NCI-H82 (cell line): ENCODE data around the gene CFAP69.
A peak's percentile ranks its signal among the peaks of the same experiment; 100 is the strongest.
"Not testable (repeated sequence)": the region's sequence is repeated elsewhere in the genome, so short reads cannot be mapped to it uniquely, and the experiment has no call there.

Experiments
- DNase-seq: peaks from one replicate; lab custom pipeline; 2025; lab: John Stamatoyannopoulos, UW

The CFAP69 gene

GRCh38 chr7:90233569-90233968 lies 11.4 kb upstream of the CFAP69 start:
- DNase-seq = no peak

DNA sequence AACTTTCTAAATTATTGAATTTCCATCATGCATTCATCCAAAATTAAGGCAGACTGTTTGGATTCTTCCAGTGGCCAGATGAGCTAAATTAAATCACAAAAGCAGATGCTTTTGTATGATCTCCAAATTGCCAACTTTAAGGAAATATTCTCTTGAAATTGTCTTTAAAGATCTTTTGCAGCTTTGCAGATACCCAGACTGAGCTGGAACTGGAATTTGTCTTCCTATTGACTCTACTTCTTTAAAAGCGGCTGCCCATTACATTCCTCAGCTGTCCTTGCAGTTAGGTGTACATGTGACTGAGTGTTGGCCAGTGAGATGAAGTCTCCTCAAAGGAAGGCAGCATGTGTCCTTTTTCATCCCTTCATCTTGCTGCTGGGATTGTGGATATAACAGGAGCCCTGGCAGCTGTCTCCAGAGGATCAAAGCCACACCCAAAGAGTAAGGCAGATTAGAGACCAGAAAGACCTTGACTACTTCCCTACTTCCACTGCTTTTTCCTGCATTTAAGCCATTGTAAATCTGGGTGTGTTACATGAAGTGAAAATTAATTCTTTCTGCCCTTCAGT lies 8.2 kb upstream of the CFAP69 start:
- peak; percentile 91 for DNase-seq

GRCh38 chr7:90238022-90238421 lies 7.0 kb upstream of the CFAP69 start:
- DNase-seq = peak; percentile 2

- DNase-seq = no peak
These were observed 6.4 kb upstream of the CFAP69 start for GRCh38 chr7:90238583-90238982.

- DNase-seq = peak; percentile 61
These were observed 5.9 kb upstream of the CFAP69 start for GRCh38 chr7:90239050-90239449.

DNA sequence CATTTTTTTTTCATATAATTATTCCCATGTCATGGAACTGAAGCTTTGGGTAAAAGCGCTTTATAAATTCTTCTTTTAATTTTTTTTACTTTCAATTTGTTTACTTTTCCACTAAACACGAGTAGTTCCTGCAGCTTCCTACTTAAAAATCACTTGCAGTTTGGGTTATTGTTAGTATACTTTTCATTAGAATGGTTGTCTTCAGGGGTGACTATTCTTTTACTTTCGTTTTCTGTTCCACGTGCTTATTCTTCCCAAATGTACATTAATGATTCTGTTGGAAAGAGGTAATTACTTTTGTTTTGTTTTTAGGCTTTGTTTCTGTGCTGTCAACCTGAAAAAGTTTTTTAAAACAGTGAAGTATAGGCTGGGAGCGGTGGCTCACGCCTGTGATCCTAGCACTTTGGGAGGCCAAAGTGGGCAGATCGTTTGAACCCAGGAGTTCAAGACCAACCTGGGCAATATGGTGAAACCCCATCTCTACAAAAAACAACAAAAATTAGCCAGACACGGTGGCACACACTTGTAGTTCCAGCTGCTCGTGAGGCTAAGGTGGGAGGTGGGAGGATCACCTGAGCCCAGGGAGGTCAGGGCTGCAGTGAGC lies 5.2 kb upstream of the CFAP69 start:
- DNase-seq = no peak

DNA sequence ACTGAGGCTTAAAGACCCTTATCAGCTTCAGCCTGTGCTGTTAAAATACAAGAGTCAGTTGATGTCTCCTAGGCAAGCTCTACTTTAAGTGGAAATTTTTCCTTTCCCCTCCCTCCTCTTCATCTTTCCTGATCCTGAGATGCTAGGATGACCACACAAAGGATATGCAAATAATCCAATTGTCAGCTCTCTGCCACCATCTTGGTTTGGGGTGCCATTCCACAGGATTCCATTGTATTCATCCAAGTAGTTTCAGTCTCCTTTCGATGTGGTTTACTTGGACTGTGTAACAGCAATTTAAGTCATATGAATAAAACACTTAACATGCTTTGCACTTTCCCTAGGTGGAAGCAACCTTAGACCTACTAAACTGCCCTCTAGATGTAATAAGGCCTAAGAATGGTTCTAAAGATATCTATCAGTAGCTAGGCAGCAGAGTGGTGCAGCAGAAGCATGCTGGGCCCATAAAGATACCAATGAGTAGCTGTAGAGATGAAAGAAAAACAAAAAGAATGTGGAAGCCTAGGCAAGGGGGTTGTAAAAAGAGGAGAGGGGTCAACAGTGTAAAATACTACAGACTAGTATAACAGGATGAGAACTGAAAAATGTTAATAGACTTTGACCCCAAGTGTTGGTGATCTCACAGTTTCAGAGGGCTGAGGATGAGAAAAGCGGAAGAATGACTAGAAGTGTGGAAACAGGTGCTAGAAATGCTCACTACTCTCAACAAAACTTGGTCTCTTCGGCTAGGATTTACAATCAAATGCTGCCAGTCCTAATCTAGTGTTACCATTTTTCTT lies 2.4 kb upstream of the CFAP69 start:
- DNase-seq = no peak

DNA sequence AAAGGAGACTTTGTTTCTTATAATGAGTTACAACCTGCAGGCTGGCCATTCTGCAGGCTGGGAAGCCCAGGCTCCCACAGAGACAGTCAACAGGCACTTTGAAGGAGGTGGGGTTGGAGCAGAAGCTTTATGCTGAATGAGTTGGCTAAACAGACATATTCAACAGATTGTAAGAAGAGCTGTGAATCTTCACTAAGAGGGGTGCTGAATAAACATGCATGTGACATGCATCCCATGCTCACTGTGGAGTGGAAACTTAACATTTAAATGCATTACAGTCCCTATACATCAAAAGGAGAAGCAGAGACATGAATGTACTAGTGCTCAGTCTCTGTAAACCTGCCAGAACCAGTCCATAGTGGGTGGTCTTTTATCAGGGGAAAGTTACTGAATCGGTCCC lies 1.4 kb upstream of the CFAP69 start:
- DNase-seq = no peak

GRCh38 chr7:90244565-90244908 lies 437 bp upstream of the CFAP69 start:
- DNase-seq = no peak

DNA sequence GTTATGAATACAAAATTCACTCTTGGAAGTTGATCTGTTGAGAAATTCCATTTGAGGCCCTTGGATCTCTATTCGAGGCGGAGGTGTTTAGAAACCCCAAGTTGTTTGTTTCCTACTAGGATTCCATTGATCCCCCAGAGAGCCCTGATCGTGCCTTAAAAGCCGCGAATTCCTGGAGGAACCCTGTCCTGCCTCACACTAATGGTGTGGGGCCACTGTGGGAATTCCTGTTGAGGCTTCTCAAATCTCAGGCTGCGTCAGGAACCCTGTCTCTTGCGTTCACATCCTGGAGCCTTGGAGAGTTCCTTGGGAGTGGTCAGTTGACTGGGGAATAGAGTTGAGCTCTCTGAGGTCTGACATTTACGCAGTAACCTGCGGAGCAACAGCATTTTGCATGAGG lies 1.2 kb downstream of the CFAP69 start:
- no peak for DNase-seq

DNA sequence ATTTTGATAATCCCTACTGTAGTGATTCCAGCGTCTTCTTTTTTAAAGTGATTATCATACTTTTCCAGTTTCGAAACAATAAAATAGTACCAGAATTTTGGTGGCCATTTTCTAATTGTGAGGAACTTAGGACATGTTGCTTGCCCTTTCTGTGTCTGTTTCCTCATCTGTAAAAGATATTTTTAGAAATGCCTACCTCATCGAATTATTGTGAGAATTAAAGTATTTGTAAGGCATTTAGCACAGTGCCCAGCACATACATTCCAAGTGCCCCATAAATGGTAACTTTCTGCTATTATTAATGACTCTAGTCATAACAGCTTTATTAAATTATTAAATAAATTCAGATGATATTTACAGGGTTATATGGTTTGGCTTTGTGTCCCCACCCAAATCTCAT lies 3.7 kb downstream of the CFAP69 start:
- no peak for DNase-seq

- no peak for DNase-seq
These were observed 5.8 kb downstream of the CFAP69 start for GRCh38 chr7:90250601-90251303.

GRCh38 chr7:90251304-90251635 lies 6.3 kb downstream of the CFAP69 start:
- no peak for DNase-seq

DNA sequence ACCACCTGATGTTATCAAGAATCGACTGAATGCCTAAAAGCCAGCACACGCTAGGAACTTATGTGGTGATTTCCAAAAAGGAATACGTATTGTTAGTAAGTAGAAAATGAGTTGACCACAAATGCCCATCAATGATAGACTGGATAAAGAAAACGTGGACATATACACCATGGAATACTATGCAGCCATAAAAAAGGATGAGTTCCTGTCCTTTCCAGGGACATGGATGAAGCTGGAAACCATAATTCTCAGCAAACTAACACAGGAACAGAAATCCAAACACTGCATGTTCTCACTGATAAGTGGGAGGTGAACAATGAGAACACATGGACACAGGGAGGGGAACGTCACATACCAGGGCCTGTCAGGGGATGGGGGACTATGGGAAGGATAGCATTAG lies 11.0 kb downstream of the CFAP69 start:
- not testable (repeated sequence) for DNase-seq

GRCh38 chr7:90256778-90257177 lies 11.8 kb downstream of the CFAP69 start:
- DNase-seq = no peak

DNA sequence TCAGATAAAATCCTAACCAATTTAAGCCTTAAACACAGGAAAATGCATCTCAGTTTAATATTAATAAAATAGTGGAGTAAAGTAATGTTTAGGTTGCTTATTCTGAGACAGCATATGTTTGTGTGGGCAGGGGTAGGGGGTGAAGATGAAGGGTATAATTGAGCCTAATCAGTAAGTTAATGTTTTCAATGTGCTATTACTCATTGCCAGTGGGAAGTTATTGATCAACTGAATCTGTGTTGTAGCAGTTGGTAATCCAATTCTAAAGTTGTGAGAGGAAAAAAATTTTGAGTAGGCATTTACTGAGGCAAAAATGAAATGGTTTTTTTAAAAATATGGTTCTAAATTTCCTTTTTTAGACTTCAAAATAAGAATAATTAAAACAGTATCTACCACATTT lies 16.5 kb downstream of the CFAP69 start:
- DNase-seq = no peak

DNA sequence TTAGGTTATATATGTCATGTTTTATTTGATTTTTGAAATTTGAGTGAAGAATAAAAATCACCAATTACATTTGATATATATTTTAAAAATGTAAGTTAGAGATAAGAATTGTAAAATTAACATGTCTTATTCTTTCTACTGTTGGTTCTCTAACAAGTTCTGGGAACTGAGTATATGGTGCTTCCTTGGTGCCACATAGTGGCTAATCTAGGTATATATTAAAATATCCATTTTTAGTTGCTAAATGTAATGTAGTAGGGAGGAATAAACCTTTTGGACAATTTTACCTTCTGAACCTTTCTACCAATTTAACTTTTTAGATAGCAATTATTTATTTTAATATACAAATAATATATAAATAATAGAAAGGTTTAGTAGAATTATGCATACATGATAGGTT lies 17.5 kb downstream of the CFAP69 start:
- peak; percentile 44 for DNase-seq

GRCh38 chr7:90266808-90267207 lies 21.8 kb downstream of the CFAP69 start:
- no peak for DNase-seq

DNA sequence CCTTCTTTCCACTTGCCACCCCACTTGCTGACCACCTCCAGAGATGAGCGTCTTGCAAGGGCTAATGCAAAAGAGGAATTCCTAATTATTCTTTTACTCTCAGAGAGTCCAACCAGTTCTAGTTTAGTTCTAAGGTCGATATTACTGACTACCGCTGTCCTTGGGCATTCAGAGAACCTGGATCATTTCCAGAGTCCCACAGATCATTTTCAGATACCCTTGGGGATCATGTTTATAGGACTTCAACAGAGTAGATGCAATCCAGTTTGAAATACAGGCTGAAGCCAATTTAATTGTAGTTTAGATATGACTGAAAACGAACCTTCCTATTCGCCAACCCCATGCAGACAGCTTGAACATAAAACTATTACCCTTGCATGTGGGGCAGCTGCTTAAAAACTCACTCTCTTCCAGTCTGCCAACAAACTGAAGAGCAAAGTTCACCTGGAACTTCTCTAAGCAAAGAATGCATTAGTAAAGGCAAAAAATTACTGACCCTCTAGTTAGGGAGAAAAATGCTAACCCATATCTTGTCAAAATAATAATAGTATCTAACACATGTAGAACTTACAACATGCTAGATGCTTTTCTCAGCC lies 22.4 kb downstream of the CFAP69 start:
- DNase-seq = no peak

GRCh38 chr7:90269163-90269562 lies 24.2 kb downstream of the CFAP69 start:
- DNase-seq = no peak

DNA sequence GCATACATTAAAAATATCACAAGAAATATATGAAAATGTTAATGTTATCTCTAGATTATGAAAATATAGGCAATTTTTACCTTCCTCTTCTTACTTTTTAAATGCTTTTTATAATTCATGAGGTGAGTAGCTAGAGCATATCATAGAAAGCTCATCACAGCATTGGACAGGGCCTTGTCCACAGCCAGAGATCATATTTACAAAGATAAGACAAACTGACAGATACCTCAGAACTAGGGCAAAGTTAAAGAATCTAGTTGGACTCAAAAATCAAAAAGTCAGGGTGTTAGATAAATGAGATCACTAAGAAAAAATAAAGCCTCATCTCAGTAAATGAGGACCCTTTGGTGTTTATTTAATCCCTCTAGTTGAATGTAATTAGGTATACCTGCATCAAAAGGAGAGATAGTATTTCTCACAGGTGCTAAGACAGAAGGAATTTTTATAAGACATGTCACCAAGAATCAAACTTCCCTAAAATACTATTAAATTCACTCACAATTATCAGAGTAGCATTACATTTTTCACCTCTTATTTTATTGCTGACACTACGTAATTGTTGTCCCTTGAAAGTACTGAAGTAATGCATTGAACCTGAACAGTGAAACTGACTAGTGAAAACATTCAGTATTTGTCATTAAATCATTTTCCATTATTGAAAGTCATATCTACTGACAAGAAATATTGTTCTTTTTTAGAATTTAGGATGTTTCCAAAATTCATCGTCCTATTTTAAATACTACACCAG lies 25.6 kb downstream of the CFAP69 start:
- no peak for DNase-seq

DNA sequence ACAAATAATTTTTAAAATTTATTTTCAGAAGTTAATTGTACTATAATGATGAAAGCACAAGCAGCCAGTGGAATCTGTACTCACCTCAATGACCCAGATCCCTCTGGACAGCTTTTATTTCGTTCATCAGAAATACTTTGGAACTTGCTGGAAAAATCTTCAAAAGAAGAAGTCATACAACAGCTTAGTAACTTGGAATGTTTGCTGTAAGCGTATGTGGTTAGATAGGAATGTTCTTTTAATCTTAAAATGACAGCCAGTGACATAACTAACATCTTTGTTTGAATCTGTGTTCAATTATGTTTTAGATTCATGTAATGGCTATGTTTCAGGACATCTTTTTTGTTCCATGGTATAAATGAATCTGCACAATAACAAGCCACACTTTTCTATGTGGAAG lies 26.8 kb downstream of the CFAP69 start:
- DNase-seq = no peak
